Activated CD8-positive, alpha-beta memory T cell treated with anti-CD3 and anti-CD28 coated beads, Interleukin-2, amount 50 U/mL, for 1 hour (primary cell): Measurements from ENCODE around the gene ARNT2.

Source experiments
- DNase-seq: peaks from one replicate; pipeline ENCODE4 v3.0.0-alpha.2; 2020; ENCODE audit errors: extremely low read depth

ARNT2 gene

DNA sequence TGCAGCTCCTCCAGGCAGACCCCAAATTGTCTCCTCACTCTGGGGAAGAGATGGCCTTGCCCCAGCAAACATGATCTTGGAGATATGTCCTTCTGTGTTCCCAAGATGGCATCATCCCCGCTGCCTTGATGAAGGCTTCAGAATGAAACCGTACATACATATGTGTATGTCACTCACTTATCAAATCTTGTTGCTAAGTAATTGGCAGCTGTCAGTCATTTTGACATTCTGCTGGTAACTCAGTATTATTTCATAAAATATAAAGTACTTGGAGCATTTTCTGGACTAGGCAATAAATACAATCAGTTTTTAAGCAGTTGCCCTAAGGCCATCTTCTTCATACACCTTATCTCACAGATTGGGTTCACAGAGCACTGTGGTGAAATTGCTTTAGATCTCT lies 62.4 kb downstream of the ARNT2 start:
- no peak for DNase-seq

DNA sequence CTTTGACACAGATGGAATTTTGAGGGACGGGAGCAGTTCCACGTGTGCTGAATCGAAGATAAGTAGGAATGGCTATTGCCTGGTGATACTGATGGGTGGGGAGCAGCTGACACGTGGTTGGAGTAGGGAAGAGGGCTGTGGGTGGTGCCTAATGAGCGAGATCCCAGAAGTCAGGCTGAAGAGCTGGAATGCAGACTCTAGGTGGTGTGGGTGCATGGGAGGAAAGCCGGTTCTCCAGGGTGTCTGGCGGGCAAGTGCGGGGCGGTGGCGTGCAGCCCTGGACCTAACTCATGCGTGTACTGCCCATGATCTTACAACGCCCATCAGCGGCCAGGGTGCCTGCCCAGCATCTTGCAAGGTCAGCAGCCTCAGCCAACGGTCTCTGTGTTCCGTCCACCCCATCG lies 63.1 kb downstream of the ARNT2 start:
- no peak for DNase-seq

DNA sequence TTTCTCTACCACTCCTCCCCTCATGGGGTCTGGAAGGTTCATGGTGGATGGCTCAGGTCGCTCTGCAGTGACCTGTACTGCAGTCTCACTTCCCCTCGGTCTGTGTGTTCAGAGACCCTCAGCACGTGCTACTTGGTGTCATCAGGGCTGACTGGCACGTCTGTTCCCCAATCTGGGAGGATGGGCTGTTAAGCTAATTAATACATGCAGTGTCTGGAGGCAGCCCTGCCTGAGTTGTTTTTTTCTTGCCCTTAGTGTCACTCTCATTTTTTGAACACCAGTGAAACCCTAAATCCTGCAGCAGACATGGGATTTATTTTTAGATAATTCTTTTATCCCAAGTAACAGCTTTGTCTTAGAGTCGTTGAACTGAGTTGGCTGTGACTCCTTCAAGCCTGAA lies 64.6 kb downstream of the ARNT2 start:
- no peak for DNase-seq

DNA sequence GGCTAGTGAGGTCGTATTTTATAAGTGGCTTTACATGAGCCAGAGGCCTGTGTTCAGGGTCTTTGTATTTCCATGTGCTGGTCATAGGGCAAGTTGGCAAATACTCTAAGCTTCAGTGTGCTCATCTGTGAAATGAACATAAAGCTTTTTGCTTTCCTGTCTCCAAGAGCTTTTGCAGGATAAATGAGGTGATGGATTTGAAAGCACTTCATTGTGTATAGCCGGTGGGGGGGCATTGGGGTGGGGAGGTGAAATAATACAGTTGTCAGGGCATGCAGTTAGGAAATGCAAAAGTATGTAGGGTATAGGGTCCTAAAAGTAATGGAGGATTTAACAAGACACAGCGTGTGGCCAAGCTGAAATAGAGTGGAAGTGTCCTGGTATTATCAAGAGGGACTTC lies 67.7 kb downstream of the ARNT2 start:
- no peak for DNase-seq

DNA sequence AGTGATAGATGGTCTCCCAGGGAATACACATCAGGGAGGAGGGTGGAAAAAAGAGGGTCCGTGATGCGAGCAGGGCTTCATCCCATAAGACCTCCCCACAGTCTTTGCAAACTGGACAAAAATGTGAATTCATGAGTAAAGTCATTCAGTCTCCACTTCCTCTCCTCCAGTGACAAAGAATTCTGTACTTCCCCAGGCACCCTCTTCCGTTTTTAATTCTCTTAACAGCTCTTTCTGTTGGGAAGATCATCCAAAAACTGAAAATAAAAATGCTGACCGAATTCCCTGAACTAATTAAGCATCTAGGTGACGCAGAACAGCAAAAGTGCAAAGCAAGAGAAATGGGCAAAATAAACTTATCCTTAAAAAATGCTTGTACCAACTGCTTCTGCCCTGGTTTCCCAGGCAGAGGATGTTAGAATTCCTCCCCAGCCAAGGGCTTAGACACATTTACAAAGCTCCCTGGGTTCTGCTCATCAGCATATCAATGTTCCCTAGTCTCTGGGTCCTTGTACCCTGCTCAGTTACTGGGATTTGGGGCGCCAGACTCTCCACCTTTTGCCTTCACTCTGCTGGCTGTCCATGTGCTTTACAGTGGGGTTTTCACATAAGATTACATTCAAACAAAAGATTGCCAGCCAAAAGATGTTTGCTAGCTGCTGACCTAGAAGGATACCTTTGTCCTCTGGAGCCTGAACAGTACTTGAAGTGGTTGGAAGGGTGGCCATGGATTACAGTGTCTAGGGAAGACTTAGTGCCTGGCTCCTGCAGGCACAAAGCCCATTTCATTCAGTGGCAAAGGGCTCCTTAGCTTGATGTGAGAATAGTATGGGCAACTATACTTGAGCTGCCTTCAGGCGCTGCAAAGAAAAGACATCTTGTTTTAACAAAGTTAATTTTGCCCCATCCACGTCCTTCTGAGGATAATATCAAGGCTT lies 69.4 kb downstream of the ARNT2 start:
- no peak for DNase-seq

DNA sequence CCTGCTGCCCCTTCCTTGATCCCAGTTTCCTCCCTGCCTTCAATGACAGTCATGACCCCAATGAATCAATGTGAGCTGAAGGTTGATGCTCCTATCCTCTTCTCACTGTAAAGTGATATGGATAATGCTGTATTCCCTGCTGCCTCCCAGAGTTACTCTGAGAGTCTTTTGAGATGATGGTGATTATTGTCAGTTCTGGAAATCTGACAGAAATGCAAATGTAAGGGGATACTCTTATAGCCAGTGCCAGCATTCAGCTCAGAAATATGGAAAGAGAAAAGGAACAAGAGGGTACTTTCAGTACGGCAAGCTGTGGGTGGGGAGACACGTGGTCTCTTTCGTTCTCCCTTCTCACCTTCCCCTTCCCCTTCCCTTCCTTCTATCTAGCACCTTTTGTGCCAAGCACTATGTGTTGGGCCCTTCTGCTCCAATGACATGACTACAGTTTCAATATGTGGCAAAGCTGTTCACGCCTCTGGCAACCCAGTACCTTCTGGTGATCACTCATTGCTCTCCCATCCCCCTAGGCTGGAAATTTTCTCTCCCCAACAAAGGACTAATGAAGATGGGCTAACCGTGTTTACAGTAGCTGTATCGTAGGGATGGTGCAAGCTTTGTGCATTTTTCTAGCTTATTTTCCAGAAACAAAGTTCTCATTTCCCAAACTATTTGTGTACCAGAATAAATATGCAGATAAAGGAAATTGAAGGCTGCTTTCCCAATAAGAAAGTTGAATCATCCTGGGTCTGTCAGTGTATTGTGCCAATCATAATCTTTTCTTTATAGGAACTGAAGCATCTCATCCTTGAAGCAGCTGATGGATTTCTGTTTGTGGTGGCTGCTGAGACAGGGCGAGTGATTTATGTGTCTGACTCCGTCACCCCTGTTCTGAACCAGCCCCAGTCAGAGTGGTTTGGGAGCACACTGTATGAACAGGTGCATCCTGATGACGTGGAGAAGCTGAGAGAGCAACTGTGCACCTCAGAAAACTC lies 70.3 kb downstream of the ARNT2 start:
- no peak for DNase-seq

DNA sequence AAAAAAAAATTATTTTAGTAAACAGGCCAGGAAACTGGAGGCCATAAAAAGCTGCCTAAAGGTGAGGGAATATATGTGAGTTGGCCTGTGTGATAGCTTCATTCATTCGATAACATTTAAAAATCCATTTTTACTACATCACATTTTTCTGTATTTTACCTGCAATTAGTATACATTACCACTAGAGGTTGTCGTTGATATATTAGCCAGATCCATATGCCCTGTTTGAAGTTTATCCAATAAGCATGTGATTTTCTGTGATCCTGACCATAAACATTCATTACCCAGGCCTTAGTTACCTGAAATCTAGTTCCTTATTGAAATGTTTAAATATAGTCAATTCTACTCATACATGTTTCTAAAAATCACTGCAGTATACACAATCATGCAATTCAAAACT lies 71.4 kb downstream of the ARNT2 start:
- DNase-seq = no peak

DNA sequence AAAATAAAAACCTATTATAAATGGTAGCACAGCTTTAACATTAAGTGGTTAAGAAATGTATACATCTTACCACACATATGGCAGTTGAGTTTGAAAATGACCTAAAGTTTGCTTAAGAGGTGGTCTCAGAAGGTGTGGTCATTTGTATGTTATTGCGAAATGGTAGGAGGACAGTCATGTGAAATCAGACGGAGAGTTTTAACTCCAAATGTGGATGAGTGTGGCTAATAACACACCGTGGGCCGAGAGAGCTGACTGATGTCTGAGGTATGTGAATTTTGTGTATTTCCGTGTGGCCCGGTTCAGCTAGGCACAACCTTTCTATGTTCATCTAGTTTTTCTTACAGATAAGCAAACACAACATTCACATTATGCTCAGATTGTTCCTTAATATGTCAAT lies 71.9 kb downstream of the ARNT2 start:
- no peak for DNase-seq

DNA sequence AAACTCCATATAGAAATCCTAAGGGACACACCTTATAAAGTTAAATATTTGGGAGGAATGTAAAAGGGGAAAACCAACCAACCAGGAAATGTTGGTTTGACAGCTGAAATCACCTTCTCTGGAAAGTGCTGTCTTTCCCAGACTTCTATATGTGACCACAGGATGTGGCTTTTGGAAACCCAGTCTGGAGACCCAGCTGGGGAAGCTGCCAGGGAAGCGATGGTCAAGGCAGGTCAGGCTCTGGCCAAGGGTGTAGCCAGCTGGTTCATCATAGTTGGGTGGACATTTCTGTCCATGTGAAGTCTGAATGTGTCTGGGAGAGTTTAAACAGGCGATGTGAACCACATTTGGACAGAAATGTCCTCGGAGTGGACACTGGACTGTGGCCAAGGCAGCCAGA lies 73.9 kb downstream of the ARNT2 start:
- no peak for DNase-seq

DNA sequence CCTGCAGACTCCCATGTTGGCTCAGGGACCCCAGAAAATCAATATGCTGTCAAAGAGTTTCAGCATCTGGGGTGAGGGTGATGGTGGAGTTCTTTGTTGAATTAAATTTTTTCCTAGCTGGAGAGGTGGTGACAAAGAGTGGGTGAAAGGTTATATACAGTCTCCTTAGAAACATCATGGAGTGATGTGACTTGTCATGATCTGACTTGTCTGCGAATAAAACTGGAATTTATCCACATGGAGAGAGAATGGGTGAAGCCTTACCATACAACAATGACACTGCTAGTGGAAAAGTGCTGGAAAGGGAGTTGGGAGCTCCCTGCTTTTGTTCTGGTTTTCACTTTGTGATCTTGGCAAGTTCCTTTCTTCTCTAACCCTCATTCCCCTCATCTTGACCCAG lies 75.0 kb downstream of the ARNT2 start:
- no peak for DNase-seq

DNA sequence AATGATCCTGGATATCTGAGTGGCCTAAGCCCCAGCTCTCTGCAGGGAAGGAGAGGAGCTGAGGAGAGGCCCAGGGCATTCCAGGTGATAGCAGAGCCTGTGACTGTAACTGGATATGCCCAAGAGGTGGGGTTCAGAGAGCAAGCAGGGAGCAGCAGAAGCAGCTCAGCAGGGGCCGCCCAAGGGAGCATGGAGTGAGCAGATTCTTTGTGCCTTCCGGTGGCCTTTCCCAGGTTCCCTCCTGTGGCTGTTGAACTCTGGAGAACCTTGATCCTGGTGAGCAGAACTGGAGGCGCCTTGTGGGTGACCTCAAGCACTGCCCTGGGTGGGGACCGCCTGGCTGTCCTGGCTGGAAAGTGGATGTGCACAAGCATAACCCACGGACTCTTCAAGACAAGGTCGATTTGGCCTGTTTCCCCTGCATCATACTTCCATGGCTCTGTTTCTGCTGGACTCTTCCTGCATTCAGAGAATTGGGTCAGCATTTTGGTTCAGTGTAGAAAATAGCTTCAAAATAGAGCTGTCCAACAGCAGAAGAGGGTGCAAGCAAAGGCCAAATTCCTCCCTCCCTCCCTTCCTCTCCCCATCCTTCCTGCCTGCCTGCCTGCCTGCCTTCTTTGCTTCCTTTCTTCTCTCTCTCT lies 76.1 kb downstream of the ARNT2 start:
- DNase-seq = no peak

DNA sequence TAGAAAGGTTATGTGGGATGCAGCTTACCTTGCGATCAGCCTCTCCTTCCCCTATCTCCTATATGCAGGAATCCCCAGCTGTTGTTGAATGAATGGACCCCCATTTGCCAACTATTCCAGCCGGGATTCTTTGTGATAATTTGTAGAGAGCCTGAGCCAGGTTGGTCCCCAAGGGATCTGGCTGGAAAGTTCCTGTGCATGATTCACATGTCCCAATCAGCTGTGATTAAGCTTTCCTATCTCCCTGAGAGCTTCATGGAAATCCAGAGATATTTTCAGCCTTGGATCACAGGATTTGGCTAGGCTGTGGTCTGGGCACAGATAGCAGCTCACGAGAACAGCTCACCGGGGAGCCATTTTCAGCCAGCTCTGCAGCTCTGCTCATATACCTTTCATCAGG lies 76.7 kb downstream of the ARNT2 start:
- DNase-seq = no peak

DNA sequence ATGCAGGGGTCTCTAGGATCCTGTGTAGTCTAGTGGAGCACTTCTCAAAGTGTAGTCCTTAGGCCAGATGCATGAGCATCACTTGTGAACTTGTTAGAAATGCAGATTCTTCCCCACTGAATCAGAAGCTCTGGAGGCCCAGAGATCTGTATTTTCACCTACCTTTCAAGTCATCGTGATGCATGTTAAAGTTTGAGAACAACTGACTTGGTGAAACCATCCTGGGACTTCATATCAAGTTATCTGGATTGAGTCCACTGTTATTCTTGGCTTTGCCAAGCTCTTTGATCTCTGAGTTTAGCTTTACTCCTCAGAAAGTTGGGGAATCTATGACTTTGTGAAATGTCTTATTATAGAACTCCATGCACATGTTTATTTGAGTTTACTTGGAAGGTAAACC lies 78.5 kb downstream of the ARNT2 start:
- no peak for DNase-seq

DNA sequence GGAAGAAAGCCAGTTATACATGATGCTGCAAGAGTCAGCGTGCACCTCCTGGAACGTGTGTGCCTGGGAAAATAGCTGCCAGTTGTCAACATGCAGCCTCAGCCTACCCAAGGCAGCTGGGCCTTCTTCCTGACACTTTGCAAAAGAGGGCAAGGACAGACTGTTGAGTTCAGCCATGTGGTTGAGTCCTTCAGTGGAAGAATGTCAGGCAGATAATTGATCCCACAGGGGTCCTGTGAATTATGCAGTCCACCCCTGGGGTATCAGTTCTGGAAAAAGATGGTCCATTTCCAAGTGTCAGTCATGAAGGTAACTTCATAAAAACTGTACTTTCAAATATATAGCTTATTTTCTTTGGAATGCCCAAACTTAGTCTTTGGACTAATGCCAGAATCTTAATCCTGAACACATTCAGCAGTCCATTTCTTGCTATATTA lies 79.6 kb downstream of the ARNT2 start:
- no peak for DNase-seq

DNA sequence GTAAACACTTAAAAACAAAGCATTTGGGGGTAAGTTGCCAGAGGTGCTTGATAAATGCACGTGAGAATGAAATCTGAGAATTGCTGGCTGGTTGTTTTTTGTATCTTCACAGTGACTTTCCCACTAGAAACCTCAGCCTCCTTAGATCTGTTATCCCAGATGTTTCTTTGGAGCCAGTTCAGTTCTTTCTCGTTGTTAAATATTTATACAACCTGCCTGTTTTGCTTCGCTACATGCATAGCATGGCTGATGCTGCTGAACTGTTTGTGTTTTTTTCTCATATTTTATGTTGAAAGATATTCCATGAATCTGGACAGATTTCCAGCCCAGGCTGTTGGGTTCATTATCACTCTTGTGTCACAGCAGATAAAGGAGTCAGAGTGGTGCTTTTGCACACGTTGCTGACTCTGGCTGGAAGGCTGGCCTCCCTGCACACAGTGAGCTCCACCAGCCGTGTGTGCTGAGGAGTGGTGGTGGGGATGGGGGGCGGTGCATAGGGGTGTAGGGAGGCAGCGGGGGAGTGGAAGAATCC lies 80.2 kb downstream of the ARNT2 start:
- no peak for DNase-seq

DNA sequence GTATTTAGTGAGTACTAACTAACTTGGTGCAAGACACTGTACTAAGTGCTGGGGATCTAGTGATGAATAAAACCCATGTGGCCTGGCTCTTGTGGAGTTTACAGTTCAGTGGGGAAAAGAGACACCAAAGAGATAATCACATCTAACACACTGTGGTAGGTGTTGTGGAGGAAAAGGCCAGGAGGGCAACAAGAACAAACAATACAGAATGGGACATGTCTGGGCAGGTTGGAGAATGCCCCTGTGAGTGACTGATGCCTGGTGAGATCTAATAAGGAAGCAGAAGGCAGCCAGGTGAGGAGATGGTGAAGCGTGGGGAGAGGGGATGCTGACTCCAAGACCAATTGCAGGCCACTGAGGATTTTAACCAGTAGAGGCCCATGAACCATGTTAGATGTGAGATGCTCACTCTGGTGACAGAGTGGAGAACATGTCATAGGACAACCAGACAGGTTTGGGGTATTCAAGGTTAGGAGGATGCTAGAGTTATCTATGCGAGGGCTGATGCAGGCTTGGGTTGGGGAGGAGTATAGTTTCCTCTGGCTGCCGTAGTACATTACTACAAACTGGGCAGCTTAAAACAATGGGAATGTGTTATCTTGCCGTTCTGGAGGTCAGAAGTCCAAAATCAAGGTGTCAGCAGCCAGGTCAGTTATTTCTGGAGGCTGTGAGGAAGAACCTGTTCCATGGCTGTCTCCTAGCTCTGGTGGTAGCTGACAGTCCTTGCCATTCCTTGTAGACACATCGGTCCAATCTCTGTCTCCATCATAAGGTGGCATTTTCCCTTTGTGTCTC lies 81.4 kb downstream of the ARNT2 start:
- DNase-seq = no peak

DNA sequence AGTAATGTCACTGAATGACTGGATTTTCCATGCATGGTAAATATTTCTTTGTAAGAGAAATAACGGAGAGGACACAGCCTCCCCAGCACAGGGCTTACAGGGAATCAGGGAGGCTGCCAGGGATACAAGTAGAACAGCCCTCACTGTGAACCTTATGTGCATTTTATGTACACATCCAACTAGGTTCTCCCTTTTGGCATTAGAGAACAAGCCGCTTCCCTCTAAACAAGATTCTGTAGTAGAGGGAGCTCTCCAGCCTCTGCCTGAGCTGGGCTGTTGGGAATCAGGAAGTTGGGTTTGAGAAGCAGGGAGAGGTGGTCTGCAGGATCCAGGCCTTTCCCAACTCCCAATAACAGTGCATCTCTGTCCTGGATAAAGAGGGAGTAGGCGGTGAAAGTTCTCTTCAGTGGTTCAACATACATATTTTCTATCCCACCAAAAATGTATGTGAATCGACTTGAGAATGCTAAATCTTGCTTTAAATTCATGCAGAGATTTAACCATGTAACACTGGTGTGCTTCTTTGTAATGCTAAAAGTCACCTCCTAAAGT lies 83.7 kb downstream of the ARNT2 start:
- DNase-seq = no peak

DNA sequence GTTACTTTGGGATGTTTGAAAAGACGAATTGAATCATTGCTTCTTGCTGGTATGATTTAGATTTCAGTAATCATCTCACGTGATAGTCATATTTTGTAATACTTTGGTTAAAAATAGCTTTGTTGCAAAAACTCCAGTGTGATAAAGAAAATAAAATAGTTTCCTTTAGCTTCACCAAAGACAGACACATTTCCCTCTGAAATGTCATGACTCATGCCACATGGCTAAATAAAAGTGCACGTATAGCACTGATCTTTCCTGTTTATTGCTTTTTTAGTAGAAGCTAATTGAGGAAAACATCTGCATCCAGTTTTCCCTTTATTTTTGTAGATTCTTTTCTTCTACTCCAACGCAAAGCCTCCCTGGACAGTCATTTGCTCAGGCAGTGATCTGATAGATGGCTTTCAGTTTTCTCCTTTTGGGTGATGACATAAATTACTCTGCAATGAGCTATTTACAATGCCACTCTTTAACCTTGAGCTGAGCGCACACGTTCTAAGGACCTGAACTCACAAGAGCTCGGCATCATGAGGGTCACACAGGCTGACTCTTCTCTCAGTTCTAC lies 84.9 kb downstream of the ARNT2 start:
- DNase-seq = no peak

DNA sequence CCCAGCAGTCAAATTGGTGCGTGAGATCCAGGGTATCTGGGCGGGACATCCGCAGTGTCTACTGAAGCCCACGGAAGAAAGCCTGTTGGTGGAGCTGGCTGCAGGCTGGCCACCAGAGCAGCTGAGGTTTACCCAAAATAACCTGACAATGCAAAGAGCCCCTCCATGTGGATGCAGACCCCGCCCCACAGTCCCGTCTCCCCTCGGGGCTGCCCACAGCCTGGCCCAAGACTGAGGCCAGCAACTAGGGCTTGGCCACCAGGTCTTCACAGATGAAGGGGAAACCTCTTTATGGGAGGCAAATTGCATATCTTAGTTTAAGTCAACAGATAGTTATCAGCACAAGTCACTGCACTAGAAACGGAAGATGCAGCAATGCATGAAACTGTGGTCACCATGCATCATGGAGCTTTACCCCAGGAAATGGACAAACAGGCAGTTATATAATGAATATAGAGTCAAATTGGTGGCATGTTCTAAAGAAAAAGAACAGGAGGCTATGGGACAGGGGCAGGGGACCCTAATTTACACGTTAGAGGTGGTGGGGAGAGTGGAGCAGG lies 86.3 kb downstream of the ARNT2 start:
- DNase-seq = no peak
